Measurements from ENCODE around the gene HTR2A.

DNA sequence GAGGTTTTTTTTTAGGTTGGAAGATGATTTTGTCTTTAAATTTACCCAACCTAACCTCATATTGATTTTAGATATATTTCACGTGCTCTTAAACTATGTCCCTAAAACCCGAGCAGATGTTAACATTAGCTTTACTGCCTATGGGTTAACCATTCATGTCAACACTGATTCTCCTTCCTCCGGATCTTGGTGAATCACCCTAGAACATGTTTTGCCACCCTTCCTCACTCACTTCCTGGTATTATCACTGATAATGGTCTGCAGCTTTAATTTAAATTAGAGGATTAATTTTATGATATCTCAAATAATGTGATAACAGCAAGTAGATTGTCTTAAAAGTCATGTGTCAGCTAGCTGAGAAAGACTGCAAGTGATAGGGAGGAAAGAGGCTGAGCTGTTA, 31.9 kb downstream of the HTR2A start:
- TF ChIP-seq, protein P1, sequence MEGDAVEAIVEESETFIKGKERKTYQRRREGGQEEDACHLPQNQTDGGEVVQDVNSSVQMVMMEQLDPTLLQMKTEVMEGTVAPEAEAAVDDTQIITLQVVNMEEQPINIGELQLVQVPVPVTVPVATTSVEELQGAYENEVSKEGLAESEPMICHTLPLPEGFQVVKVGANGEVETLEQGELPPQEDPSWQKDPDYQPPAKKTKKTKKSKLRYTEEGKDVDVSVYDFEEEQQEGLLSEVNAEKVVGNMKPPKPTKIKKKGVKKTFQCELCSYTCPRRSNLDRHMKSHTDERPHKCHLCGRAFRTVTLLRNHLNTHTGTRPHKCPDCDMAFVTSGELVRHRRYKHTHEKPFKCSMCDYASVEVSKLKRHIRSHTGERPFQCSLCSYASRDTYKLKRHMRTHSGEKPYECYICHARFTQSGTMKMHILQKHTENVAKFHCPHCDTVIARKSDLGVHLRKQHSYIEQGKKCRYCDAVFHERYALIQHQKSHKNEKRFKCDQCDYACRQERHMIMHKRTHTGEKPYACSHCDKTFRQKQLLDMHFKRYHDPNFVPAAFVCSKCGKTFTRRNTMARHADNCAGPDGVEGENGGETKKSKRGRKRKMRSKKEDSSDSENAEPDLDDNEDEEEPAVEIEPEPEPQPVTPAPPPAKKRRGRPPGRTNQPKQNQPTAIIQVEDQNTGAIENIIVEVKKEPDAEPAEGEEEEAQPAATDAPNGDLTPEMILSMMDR (IDR thresholded peaks at IDR 0.05), result no peak
- no peak for TF ChIP-seq POLR2A (IDR thresholded peaks at IDR 0.05)
